HL-60 (cell line): ENCODE results near the gene LUM.
A peak's percentile ranks its signal among the peaks of the same experiment; 100 is the strongest.

ENCODE experiments used
- DNase-seq, 2 experiments: peaks; one replicate each; pipeline ENCODE4 v3.0.0-alpha.2; 2010 to 2020; ENCODE audit warnings: low read depth in 1 of 2, low spot score in 1 of 2
- H3K27ac ChIP-seq: fragments of 250-450 bp; sonication (Bioruptor Pico); replicated peaks from 2 replicates; pipeline ENCODE4 v1.5.1; 2020; ENCODE audit warnings: mild to moderate bottlenecking, moderate library complexity
- H3K27me3 ChIP-seq: fragments of 250-450 bp; sonication (Bioruptor Pico); 2 replicates; pipeline ENCODE4 v1.5.1; 2021; ENCODE audit warnings: mild to moderate bottlenecking, moderate library complexity; ENCODE audit not compliant: insufficient read depth, poor library complexity, severe bottlenecking
- H3K4me3 ChIP-seq: replicated peaks from 2 replicates; pipeline ENCODE4 v1.5.1; 2011; ENCODE audit warnings: mild to moderate bottlenecking, control low read depth, low read length; ENCODE audit not compliant: insufficient read depth
- GABPA ChIP-seq: IDR thresholded peaks from 2 replicates; pipeline ENCODE4 v1.6.1; 2012; ENCODE audit warnings: low read depth
- POLR2AphosphoS5 ChIP-seq: IDR thresholded peaks from 2 replicates; pipeline ENCODE4 v1.6.1; 2012; ENCODE audit warnings: low read depth
- SPI1 ChIP-seq: IDR thresholded peaks from 2 replicates; pipeline ENCODE4 v1.6.1; 2012; ENCODE audit warnings: low read depth, mild to moderate bottlenecking, borderline replicate concordance
- TF ChIP-seq, protein P1 (sequence below): IDR thresholded peaks from one replicate; pipeline ENCODE4 v1.5.1; 2011; ENCODE audit warnings: low read length, control low read depth, inconsistent platforms; ENCODE audit not compliant: insufficient read depth
- TF ChIP-seq, protein P2 (sequence below): IDR thresholded peaks from 2 replicates; pipeline ENCODE4 v1.6.1; 2012; ENCODE audit warnings: low read depth; ENCODE audit not compliant: insufficient replicate concordance

LUM gene

DNA sequence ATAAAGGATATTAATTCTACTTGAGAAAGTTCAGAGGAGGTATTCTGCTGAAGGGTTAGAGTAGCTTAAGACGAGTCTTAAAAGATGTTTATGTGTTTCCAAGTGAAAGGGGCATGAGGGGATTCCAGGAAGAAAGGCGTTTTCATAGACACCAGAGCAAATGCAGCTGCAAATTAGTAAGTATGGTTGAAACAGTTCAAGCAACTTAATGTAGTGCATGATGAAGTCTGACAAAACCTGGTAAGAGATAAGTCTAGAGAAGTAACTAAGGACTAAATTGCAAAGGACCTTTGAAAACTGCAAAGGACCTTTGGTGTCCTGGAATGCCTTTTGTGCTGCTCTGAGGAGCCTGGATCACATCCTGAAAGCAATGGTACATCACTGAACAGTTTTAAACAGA is 11.5 kb downstream of the LUM start:
- Histone ChIP-seq H3K27ac (no peak overlapping the region), H3K4me3 (no peak overlapping the region), H3K27me3 (no peaks in the 10 kb centered on the region)
- no peak for DNase-seq
- TF ChIP-seq, protein P1, sequence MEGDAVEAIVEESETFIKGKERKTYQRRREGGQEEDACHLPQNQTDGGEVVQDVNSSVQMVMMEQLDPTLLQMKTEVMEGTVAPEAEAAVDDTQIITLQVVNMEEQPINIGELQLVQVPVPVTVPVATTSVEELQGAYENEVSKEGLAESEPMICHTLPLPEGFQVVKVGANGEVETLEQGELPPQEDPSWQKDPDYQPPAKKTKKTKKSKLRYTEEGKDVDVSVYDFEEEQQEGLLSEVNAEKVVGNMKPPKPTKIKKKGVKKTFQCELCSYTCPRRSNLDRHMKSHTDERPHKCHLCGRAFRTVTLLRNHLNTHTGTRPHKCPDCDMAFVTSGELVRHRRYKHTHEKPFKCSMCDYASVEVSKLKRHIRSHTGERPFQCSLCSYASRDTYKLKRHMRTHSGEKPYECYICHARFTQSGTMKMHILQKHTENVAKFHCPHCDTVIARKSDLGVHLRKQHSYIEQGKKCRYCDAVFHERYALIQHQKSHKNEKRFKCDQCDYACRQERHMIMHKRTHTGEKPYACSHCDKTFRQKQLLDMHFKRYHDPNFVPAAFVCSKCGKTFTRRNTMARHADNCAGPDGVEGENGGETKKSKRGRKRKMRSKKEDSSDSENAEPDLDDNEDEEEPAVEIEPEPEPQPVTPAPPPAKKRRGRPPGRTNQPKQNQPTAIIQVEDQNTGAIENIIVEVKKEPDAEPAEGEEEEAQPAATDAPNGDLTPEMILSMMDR: no peak
- TF ChIP-seq, protein P2, sequence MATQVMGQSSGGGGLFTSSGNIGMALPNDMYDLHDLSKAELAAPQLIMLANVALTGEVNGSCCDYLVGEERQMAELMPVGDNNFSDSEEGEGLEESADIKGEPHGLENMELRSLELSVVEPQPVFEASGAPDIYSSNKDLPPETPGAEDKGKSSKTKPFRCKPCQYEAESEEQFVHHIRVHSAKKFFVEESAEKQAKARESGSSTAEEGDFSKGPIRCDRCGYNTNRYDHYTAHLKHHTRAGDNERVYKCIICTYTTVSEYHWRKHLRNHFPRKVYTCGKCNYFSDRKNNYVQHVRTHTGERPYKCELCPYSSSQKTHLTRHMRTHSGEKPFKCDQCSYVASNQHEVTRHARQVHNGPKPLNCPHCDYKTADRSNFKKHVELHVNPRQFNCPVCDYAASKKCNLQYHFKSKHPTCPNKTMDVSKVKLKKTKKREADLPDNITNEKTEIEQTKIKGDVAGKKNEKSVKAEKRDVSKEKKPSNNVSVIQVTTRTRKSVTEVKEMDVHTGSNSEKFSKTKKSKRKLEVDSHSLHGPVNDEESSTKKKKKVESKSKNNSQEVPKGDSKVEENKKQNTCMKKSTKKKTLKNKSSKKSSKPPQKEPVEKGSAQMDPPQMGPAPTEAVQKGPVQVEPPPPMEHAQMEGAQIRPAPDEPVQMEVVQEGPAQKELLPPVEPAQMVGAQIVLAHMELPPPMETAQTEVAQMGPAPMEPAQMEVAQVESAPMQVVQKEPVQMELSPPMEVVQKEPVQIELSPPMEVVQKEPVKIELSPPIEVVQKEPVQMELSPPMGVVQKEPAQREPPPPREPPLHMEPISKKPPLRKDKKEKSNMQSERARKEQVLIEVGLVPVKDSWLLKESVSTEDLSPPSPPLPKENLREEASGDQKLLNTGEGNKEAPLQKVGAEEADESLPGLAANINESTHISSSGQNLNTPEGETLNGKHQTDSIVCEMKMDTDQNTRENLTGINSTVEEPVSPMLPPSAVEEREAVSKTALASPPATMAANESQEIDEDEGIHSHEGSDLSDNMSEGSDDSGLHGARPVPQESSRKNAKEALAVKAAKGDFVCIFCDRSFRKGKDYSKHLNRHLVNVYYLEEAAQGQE: no peak
- no peak for TF ChIP-seq POLR2AphosphoS5
- TF ChIP-seq SPI1: no peak
- TF ChIP-seq GABPA: no peak

DNA sequence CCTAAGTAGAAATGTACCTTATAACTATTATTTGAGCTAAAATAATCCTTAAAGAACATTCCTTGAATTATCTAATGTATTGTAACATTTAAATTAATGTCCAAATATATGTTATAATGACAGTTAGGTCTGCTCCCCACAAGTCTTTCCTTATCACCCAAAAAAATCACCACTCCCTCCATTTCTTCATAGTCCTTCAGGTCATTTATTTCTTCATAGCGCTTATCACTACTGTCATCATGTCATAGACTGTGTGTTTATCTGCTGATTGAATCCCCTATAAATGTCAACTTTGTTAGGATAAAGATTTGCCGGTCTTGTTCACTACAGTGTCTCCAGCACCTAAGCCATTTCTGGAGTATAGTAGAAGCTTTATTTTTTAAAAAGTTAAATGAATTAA is 12.0 kb downstream of the LUM start:
- TF ChIP-seq, protein P1: no peak
- TF ChIP-seq SPI1 (no peak), GABPA (no peak), POLR2AphosphoS5 (no peak)
- TF ChIP-seq, protein P2: no peak
- DNase-seq: no peak
- peak overlapping the region; percentile 38 for H3K27ac ChIP-seq
- no peaks in the 10 kb centered on the region for H3K27me3 ChIP-seq
- H3K4me3 ChIP-seq: no peak overlapping the region

DNA sequence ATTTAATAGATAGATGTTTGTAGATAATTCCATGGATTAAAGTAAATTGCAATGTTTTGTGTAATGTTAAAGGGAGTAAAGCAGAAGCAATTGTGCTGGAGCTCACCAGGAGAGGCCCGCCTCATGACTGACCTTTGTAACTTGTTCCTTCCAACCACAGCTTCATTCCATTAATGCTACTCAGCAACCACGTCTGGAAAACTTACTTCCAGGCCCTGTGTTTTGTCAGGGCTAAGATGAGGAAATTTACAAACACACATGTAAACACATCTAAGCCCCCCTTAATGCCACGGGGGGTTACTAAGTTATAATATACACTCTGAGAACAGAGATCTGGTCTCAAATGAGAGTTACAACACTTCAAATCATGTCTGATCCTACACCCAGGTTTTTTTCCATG is 12.4 kb downstream of the LUM start:
- DNase-seq: no peak
- no peak for TF ChIP-seq GABPA
- H3K27ac ChIP-seq: peak overlapping the region; percentile 38
- H3K4me3 ChIP-seq: no peak overlapping the region
- no peaks in the 10 kb centered on the region for H3K27me3 ChIP-seq

DNA sequence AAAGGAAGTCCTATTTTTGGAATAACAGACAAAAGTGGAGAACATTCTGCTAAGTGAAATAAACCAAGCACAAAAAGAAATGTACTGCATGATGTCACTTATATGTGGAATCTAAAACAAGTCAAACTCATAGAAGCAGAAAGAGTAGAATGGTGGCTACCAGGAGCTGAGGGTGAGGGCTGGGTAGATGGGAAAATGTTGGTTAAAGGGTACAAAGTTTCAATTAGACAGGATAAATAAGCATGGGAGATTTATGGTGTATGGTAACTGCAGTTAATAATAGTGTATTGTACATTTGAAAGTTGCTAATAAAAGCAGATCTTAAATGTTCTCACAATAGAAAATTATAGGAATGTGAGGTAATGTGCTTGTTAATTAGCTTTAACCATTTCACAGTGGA is 12.8 kb downstream of the LUM start:
- no peak overlapping the region; the same call in 1 of the 2 replicates for H3K27ac ChIP-seq
- no peak for DNase-seq
- H3K27me3 ChIP-seq: no peaks in the 10 kb centered on the region
- TF ChIP-seq GABPA (no peak), SPI1 (peak; percentile 65)
- TF ChIP-seq, protein P2: no peak
- H3K4me3 ChIP-seq: no peak overlapping the region
